Neural progenitor cell (in vitro differentiated cells): ENCODE data around the gene HBG2. TPM values are rescaled to one million over a fixed set of nuclear protein-coding genes. Genes with fewer than 3 reads are reported as not detected.

ENCODE experiments used
- DNase-seq: peaks from one replicate; pipeline ENCODE4 v3.0.0-alpha.2; 2016; ENCODE audit warnings: low spot score
- H2AFZ ChIP-seq: fragments of 200-600 bp; sonication (generic); replicated peaks from 2 replicates; pipeline ENCODE4 v1.6.1; 2016; ENCODE audit warnings: antibody characterized with exemption
- H3F3A ChIP-seq: fragments of 200-600 bp; sonication (generic); 2 replicates; pipeline ENCODE4 v1.6.1; 2016; ENCODE audit warnings: antibody characterized with exemption, low read depth
- H3K27ac ChIP-seq: fragments of 200-600 bp; sonication (generic); 2 replicates; pipeline ENCODE4 v1.5.1; 2016; ENCODE audit warnings: mild to moderate bottlenecking
- H3K27me3 ChIP-seq: fragments of 200-600 bp; sonication (generic); 2 replicates; pipeline ENCODE4 v1.6.1; 2016; ENCODE audit warnings: mild to moderate bottlenecking, moderate library complexity
- H3K36me3 ChIP-seq: fragments of 200-600 bp; sonication (generic); 2 replicates; pipeline ENCODE4 v1.5.1; 2016
- H3K4me1 ChIP-seq: fragments of 200-600 bp; sonication (generic); 2 replicates; pipeline ENCODE4 v1.6.1; 2016; ENCODE audit warnings: mixed run types
- H3K4me2 ChIP-seq: fragments of 200-600 bp; sonication (generic); 2 replicates; pipeline ENCODE4 v1.6.1; 2016
- H3K4me3 ChIP-seq: fragments of 200-600 bp; sonication (generic); 2 replicates; pipeline ENCODE4 v1.5.1; 2016
- H3K79me2 ChIP-seq: fragments of 200-600 bp; sonication (generic); 2 replicates; pipeline ENCODE4 v1.6.1; 2016; ENCODE audit warnings: low read depth
- H3K9ac ChIP-seq: fragments of 200-600 bp; sonication (generic); 2 replicates; pipeline ENCODE4 v1.6.1; 2016
- H3K9me3 ChIP-seq: fragments of 200-600 bp; sonication (generic); 2 replicates; pipeline ENCODE4 v1.5.1; 2016; ENCODE audit warnings: low read depth
- H4K20me1 ChIP-seq: fragments of 200-600 bp; sonication (generic); 2 replicates; pipeline ENCODE4 v1.6.1; 2016; ENCODE audit warnings: low read depth
- H3K27ac Mint-ChIP-seq: 3 replicates; pipeline ENCODE4 v1.8.0; 2021; ENCODE audit warnings: mixed read lengths
- H3K27me3 Mint-ChIP-seq: 2 replicates; pipeline ENCODE4 v1.8.0; 2022; ENCODE audit warnings: low read depth, mild to moderate bottlenecking, inconsistent platforms, moderate library complexity, mixed read lengths; ENCODE audit not compliant: insufficient read depth
- H3K36me3 Mint-ChIP-seq: 3 replicates; pipeline ENCODE4 v1.8.0; 2021; ENCODE audit warnings: mixed read lengths
- H3K4me1 Mint-ChIP-seq: 3 replicates; pipeline ENCODE4 v1.8.0; 2021; ENCODE audit warnings: mixed read lengths
- H3K4me3 Mint-ChIP-seq: 3 replicates; pipeline ENCODE4 v1.8.0; 2021; ENCODE audit warnings: mild to moderate bottlenecking, moderate library complexity, mixed read lengths
- H3K9me3 Mint-ChIP-seq: 3 replicates; pipeline ENCODE4 v1.8.0; 2020; ENCODE audit warnings: mixed read lengths
- CTCF ChIP-seq: fragments of 200-600 bp; sonication (generic); IDR thresholded peaks from 2 replicates; pipeline ENCODE4 v1.5.1; 2017; ENCODE audit warnings: antibody characterized with exemption, mild to moderate bottlenecking
- EZH2 ChIP-seq: fragments of 200-600 bp; sonication (generic); IDR thresholded peaks from 2 replicates; pipeline ENCODE4 v1.6.1; 2017; ENCODE audit warnings: antibody characterized with exemption, mild to moderate bottlenecking, moderate library complexity
- EZH2phosphoT487 ChIP-seq: fragments of 200-600 bp; sonication (generic); IDR thresholded peaks from 2 replicates; pipeline ENCODE4 v1.6.1; 2017; ENCODE audit warnings: antibody characterized with exemption
- total RNA-seq: library from RNA; depleted of rRNA; stranded (reverse); fragments of >200 nt; gene quantifications from 2 replicates; pipeline ENCODE4 v1.2.3, GENCODE V29; 2015; ENCODE audit warnings: low replicate concordance

The HBG2 gene
- total RNA-seq, 1 donor from 2014 or later: not detected

- no peak overlapping the region for H2AFZ ChIP-seq
- H3K4me1 ChIP-seq: no peaks in the 10 kb centered on the region
- Mint-ChIP-seq H3K27ac (no peak overlapping the region), H3K27me3 (peaks cover 3% of the 10 kb centered on the region), H3K4me3 (no peak overlapping the region), H3K4me1 (no peaks in the 10 kb centered on the region), H3K36me3 (no peaks in the 10 kb centered on the region), H3K9me3 (no peaks in the 10 kb centered on the region)
- H3K27ac ChIP-seq: no peak overlapping the region
- no peak overlapping the region for H3K9ac ChIP-seq
- no peaks in the 10 kb centered on the region for H3K79me2 ChIP-seq
- H3K36me3 ChIP-seq: no peaks in the 10 kb centered on the region
- H3K27me3 ChIP-seq: no peaks in the 10 kb centered on the region
- no peak for TF ChIP-seq EZH2
- TF ChIP-seq CTCF: no peak
- no peak for TF ChIP-seq EZH2phosphoT487
- no peaks in the 10 kb centered on the region for H4K20me1 ChIP-seq
- H3F3A ChIP-seq: no peaks in the 10 kb centered on the region
- H3K4me2 ChIP-seq: no peak overlapping the region
- H3K4me3 ChIP-seq: no peak overlapping the region
- H3K9me3 ChIP-seq: no peaks in the 10 kb centered on the region
- no peak for DNase-seq
Observed at GRCh38 chr11:5223686-5224085, 30.9 kb downstream of the HBG2 start.

GRCh38 chr11:5223146-5223545 lies 31.4 kb downstream of the HBG2 start:
- H3K27me3 Mint-ChIP-seq: peaks cover 3% of the 10 kb centered on the region
- H3K27ac Mint-ChIP-seq: no peak overlapping the region
- H3K4me1 Mint-ChIP-seq: no peaks in the 10 kb centered on the region

GRCh38 chr11:5210376-5210885 lies 44.1 kb downstream of the HBG2 start:
- H3K4me1 Mint-ChIP-seq: no peaks in the 10 kb centered on the region
- H3K4me3 Mint-ChIP-seq: no peak overlapping the region
- H3K4me3 ChIP-seq: no peak overlapping the region
- H3K27ac ChIP-seq: no peak overlapping the region
- H3K9me3 ChIP-seq: no peaks in the 10 kb centered on the region
- no peaks in the 10 kb centered on the region for H4K20me1 ChIP-seq
- peaks cover 5% of the 10 kb centered on the region for H3F3A ChIP-seq
- no peaks in the 10 kb centered on the region for H3K79me2 ChIP-seq
- no peaks in the 10 kb centered on the region for H3K36me3 Mint-ChIP-seq
- H3K36me3 ChIP-seq: no peaks in the 10 kb centered on the region
- no peak overlapping the region for H3K27ac Mint-ChIP-seq
- no peaks in the 10 kb centered on the region for H3K9me3 Mint-ChIP-seq
- no peaks in the 10 kb centered on the region for H3K27me3 ChIP-seq
- no peaks in the 10 kb centered on the region for H3K27me3 Mint-ChIP-seq
- no peak overlapping the region for H3K4me2 ChIP-seq
- DNase-seq: peak; percentile 63
- no peaks in the 10 kb centered on the region for H3K4me1 ChIP-seq
- no peak overlapping the region for H3K9ac ChIP-seq
- TF ChIP-seq EZH2: no peak
- no peak for TF ChIP-seq EZH2phosphoT487
- no peak for TF ChIP-seq CTCF
- H2AFZ ChIP-seq: no peak overlapping the region

More at GRCh38 chr11:5223146-5223545, 31.4 kb downstream of the HBG2 start:
- DNase-seq: no peak
- no peaks in the 10 kb centered on the region for H3K9me3 ChIP-seq
- H3K36me3 Mint-ChIP-seq: no peaks in the 10 kb centered on the region
- no peak overlapping the region for H3K4me3 Mint-ChIP-seq
- H2AFZ ChIP-seq: no peak overlapping the region
- no peaks in the 10 kb centered on the region for H3K79me2 ChIP-seq
- H3K9me3 Mint-ChIP-seq: no peaks in the 10 kb centered on the region
- no peaks in the 10 kb centered on the region for H3F3A ChIP-seq
- H3K9ac ChIP-seq: no peak overlapping the region
- no peak overlapping the region for H3K4me3 ChIP-seq
- H3K36me3 ChIP-seq: no peaks in the 10 kb centered on the region
- H3K27ac ChIP-seq: no peak overlapping the region
- H3K4me2 ChIP-seq: no peak overlapping the region
- TF ChIP-seq EZH2 (no peak), EZH2phosphoT487 (no peak), CTCF (no peak)
- no peaks in the 10 kb centered on the region for H3K4me1 ChIP-seq
- H3K27me3 ChIP-seq: no peaks in the 10 kb centered on the region
- H4K20me1 ChIP-seq: no peaks in the 10 kb centered on the region
